Measurements from ENCODE around the gene GPX8.
A peak's percentile ranks its signal among the peaks of the same experiment; 100 is the strongest.

The GPX8 gene

DNA sequence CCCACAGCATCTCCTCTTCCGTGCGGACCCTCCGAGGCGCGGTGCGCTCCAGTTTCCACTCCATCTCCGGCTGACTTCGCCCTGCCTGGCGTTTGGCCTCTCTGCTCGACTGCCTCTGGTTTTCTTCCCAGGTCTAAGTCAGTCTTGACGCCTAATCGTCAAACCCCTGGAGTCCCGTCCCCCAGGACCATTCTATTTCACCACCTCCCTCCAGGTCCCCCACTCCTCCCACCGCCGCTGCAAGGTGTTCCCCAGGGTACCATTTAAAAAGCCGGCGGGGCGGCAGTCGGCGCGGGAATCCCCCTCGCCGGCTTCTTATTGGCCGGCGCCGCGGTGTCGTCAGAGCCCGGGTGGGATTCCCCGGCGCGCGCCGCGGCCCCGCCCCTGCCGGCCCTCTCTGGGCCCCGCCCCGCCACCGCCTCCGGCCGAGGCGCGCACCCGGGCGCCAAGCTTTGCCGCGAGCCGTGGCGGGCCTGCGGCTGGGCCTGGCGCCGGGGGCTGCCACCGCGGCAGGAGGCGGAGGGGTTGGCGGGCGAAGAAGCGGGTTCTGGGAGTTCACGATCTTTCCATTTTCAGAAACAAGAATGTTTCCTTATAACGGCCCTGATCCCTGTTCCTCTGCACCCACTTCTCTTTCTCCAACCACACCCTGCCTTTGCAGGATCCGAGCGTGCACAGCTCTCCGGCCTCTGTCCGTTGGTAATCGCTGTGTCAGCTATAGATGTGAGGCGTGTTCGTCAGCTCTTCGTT, 13.1 kb downstream of the GPX8 start, which contains the start of gene CDC20B:
TSS of gene CDC20B (minus strand) at position 241 of the 750 bp plus-strand sequence. CDS start at position 64, 177 bp downstream.
- no peak for DNase-seq

- DNase-seq, result peak in 1 of 2 experiments; percentile 26
Measured at GRCh38 chr5:55173687-55174230, 13.8 kb downstream of the GPX8 start.

DNA sequence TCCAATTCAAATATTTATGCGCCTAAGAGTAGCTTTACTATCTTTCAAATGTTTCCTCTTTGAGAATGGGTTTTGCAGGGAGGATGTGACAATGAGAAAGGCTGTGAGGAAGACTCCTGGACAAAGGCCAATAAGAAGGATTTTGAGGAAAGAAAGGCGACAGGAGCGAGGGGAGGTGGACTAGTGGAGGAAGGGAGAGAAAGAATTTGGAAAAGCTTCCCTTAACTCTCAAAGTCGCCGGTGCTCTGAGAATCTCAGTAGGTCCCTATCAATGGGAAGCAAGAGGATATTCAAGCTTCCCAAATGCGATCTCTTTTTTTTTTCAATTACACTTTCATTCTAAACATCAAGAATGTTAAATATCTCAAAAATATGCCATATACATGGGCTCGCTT, 15.8 kb downstream of the GPX8 start:
- no peak for DNase-seq

DNA sequence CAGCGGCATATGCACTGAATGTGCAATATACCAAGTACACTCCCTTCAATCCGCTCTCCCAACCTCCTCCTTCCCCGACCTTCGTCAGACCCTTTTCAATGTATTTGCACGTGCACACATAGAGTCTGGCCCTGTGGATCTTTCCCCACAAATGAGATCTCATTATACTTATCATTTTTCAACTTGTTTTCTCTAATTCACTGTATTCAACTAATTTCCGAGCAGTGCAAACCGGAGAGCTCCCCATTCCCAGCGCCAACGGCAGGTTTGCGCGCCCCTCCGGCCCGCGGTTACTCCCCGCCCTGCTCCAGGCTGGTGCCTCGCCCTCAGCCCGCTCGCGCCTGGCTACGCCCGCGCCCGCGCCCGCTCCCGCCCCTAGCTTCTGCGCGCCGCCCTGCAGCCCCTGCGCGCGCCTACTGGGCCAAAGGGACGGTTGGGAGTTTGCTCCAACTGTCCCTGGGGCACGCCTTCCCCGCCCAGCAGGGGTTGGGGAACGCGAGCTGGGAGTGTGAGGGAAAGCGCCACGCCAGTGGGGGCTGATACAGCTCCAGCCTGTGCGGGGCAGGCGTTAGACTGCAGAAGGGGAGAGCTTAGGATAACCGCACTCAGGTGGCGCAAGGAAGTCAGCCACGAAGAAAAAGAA, 16.3 kb downstream of the GPX8 start:
- DNase-seq, result no peak

GRCh38 chr5:55177078-55177477, 17.1 kb downstream of the GPX8 start:
- no peak for DNase-seq

GRCh38 chr5:55180016-55180415, 20.0 kb downstream of the GPX8 start:
- DNase-seq, result no peak

DNA sequence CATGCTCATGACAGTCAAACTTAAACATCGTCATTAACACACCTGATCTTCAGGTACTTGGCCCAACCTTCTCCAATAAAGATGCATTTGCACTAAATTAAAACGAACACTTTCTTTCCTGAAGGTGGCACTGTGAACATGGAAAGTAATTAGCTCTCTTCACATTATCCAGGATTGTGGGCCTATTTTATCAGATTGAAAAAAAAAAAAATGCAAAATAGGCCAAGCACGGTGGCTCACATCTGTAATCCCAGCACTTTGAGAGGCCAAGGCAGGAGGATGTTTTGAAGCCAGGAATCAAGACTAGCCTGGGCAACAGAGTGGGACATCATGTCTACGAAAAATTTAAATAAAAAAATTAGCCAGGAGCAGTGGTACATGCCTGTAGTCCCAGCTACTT, 27.4 kb downstream of the GPX8 start:
- DNase-seq, result no peak

DNA sequence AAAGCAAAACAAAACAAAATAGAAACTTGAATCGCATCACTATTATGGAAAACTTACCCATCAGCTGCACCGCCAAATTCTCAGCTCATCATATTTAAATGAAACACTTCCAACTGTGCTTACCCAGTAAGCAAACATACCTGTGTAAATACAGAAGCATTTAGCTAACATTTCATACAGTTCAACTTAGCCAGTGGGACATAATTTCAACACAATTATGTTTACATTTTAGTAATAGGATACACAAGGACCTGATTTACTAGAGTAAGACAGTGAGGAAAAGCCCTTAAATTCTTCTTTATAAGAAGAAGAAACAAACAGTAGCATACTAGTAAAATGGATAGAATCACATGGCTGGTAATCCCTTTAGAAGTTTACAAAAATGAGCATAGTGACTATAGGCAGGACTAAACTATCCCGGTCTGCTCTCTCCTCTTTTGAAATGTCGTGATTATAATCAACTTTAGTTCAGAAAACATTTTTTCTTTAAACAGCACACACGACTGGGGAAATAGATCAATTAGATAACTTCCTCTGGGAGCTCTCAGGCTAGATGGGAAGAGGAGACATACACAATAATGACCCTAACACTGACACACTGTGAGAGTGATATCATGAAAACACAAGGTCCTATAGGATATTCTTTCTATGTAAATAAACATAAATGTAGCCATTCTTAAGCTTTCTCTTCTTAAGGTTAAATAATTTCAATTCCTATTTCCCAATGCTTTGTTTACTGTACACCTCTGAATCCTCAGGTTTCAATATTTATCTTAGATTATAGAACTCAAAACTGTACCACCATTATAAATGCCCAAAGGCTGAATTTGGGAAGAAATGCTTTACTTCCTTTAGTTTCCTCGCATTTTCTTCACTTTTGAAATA, 28.9 kb downstream of the GPX8 start:
- no peak for DNase-seq

GRCh38 chr5:55191165-55191564, 31.2 kb downstream of the GPX8 start:
- no peak for DNase-seq

GRCh38 chr5:55205001-55205400, 45.0 kb downstream of the GPX8 start:
- DNase-seq, result no peak

GRCh38 chr5:55211184-55211874, 51.4 kb downstream of the GPX8 start:
- DNase-seq, result no peak

Measured in cerebellar nuclear complex (tissue), 1 donor.